Neural cell (in vitro differentiated cells): Measurements from ENCODE around the gene IPO11. TPM values are rescaled to one million over a fixed set of nuclear protein-coding genes. Genes with fewer than 3 reads are reported as not detected.

Experiments
- H2AFZ ChIP-seq: fragments of 200-600, 300-800 bp; sonication (generic), shearing (Covaris generic); 2 replicates; pipeline ENCODE4 v1.6.0; 2014; ENCODE audit warnings: low read depth, mild to moderate bottlenecking, antibody characterized with exemption, low read length, moderate library complexity
- H3F3A ChIP-seq: fragments of 200-600 bp; shearing (Covaris generic); 2 replicates; pipeline ENCODE4 v1.6.1; 2016; ENCODE audit warnings: mild to moderate bottlenecking, moderate library complexity, mixed read lengths, antibody characterized with exemption, low read length; ENCODE audit not compliant: insufficient read depth, poor library complexity, severe bottlenecking
- H3K27ac ChIP-seq: fragments of 200-600, 300-800 bp; sonication (generic), shearing (Covaris generic); 2 replicates; pipeline ENCODE4 v1.5.1; 2014; ENCODE audit warnings: mild to moderate bottlenecking, low read length, moderate library complexity
- H3K27me3 ChIP-seq: fragments of 300-800, 200-600 bp; sonication (generic), shearing (Covaris generic); 2 replicates; pipeline ENCODE4 v1.6.0; 2014; ENCODE audit warnings: mild to moderate bottlenecking, low read depth, low read length, moderate library complexity; ENCODE audit not compliant: insufficient read depth
- H3K36me3 ChIP-seq: fragments of 300-800, 200-600 bp; sonication (generic), shearing (Covaris generic); 2 replicates; pipeline ENCODE4 v1.5.1; 2014; ENCODE audit warnings: mild to moderate bottlenecking, antibody characterized with exemption, low read length, moderate library complexity; ENCODE audit not compliant: insufficient read depth
- H3K4me2 ChIP-seq: fragments of 300-800, 200-600 bp; sonication (generic), shearing (Covaris generic); 2 replicates; pipeline ENCODE4 v1.6.0; 2014; ENCODE audit warnings: mild to moderate bottlenecking, low read length
- H3K4me3 ChIP-seq: fragments of 300-800, 200-600 bp; sonication (generic), shearing (Covaris generic); 2 replicates; pipeline ENCODE4 v1.5.1; 2014; ENCODE audit warnings: mild to moderate bottlenecking, low read length, moderate library complexity
- H3K79me2 ChIP-seq: fragments of 200-600 bp; shearing (Covaris generic); replicated peaks from 2 replicates; pipeline ENCODE4 v1.6.0; 2014; ENCODE audit warnings: mild to moderate bottlenecking, low read length, moderate library complexity; ENCODE audit not compliant: insufficient read depth
- H3K9ac ChIP-seq: fragments of 300-800, 200-600 bp; sonication (generic), shearing (Covaris generic); 2 replicates; pipeline ENCODE4 v1.6.1; 2016; ENCODE audit warnings: mild to moderate bottlenecking, low read length, mixed read lengths
- H3K9me2 ChIP-seq: fragments of 200-600 bp; shearing (Covaris generic); 2 replicates; pipeline ENCODE4 v1.6.1; 2016; ENCODE audit warnings: mild to moderate bottlenecking, low read length, mixed read lengths; ENCODE audit not compliant: insufficient read depth
- H3K9me3 ChIP-seq: fragments of 200-600, 300-800 bp; sonication (generic), shearing (Covaris generic); 2 replicates; pipeline ENCODE4 v1.6.1; 2016; ENCODE audit warnings: mild to moderate bottlenecking, mixed run types, low read length, moderate library complexity, mixed read lengths
- H4K20me1 ChIP-seq: fragments of 200-600 bp; shearing (Covaris generic); 2 replicates; pipeline ENCODE4 v1.6.1; 2016; ENCODE audit warnings: mild to moderate bottlenecking, mixed run types; ENCODE audit not compliant: insufficient read depth
- EP300 ChIP-seq: fragments of 450-650 bp; conservative IDR thresholded peaks from 2 replicates; pipeline ENCODE4 v1.6.1; 2014; ENCODE audit warnings: antibody characterized with exemption, mild to moderate bottlenecking, moderate library complexity; ENCODE audit not compliant: poor library complexity, severe bottlenecking
- EZH2 ChIP-seq: fragments of 200-600, 300-800 bp; shearing (Covaris generic), sonication (generic); IDR thresholded peaks from 2 replicates; pipeline ENCODE4 v1.6.1; 2014; ENCODE audit warnings: antibody characterized with exemption, low read length, borderline replicate concordance, mild to moderate bottlenecking; ENCODE audit not compliant: insufficient read depth, poor library complexity, severe bottlenecking
- MXI1 ChIP-seq: fragments of 450-650 bp; conservative IDR thresholded peaks from 2 replicates; pipeline ENCODE4 v1.6.1; 2014; ENCODE audit warnings: antibody characterized with exemption, mild to moderate bottlenecking; ENCODE audit not compliant: poor library complexity, severe bottlenecking
- POLR2AphosphoS5 ChIP-seq: IDR thresholded peaks from 2 replicates; pipeline ENCODE4 v1.6.1; 2012
- RAD21 ChIP-seq: fragments of 450-650 bp; conservative IDR thresholded peaks from 2 replicates; pipeline ENCODE4 v1.6.1; 2014; ENCODE audit warnings: antibody characterized with exemption, mild to moderate bottlenecking, moderate library complexity
- SMC3 ChIP-seq: fragments of 450-650 bp; conservative IDR thresholded peaks from 2 replicates; pipeline ENCODE4 v1.6.1; 2014; ENCODE audit warnings: antibody characterized with exemption, mild to moderate bottlenecking, moderate library complexity; ENCODE audit not compliant: poor library complexity
- TAF1 ChIP-seq: IDR thresholded peaks from 2 replicates; pipeline ENCODE4 v1.6.1; 2012; ENCODE audit warnings: low read depth
- polyA plus RNA-seq: library from polyadenylated mRNA; depleted of rRNA; stranded (reverse); fragments of >200 nt; gene quantifications from 2 replicates; pipeline ENCODE4 v1.2.3, GENCODE V29; 2014
- TF ChIP-seq, protein P1 (sequence below): IDR thresholded peaks from 2 replicates; pipeline ENCODE4 v1.6.1; 2012; ENCODE audit warnings: borderline replicate concordance
- TF ChIP-seq, protein P2 (sequence below): fragments of 450-650 bp; IDR thresholded peaks from 2 replicates; pipeline ENCODE4 v1.5.1; 2014; ENCODE audit warnings: antibody characterized with exemption, mild to moderate bottlenecking, moderate library complexity; ENCODE audit not compliant: poor library complexity, severe bottlenecking

IPO11 gene
- polyA plus RNA-seq, 1 donor from 2014 or later: 12.5 TPM

DNA sequence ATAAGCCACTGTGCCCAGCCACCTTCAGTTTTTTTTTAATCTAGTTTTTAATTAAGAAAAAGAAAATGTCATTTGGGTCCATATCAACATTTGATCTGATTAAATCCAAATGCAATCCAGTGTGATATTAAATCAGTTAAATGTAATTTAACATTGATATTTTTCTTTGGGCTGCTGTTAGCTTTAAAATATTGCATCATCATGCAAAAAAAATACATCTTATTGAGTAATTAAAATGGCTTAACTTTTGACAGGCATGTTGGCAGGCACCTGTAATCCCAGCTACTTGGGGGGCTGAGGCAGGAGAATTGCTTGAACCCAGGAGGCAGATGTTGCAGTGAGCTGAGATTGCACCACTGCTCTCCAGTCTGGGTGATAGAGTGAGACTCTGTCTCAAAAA, 143.4 kb downstream of the IPO11 start:
- Histone ChIP-seq H3K79me2 (no peaks in the 10 kb centered on the region), H3K4me2 (no peak overlapping the region), H2AFZ (no peak overlapping the region), H3K27me3 (no peaks in the 10 kb centered on the region), H4K20me1 (no peaks in the 10 kb centered on the region), H3K36me3 (no peaks in the 10 kb centered on the region), H3K4me3 (no peak overlapping the region), H3K27ac (no peak overlapping the region), H3K9me2 (no peaks in the 10 kb centered on the region), H3K9ac (no peak overlapping the region), H3K9me3 (no peaks in the 10 kb centered on the region), H3F3A (no peaks in the 10 kb centered on the region)
- no peak for TF ChIP-seq EZH2
- no peak for TF ChIP-seq TAF1
- TF ChIP-seq SMC3: no peak
- TF ChIP-seq, protein P1, sequence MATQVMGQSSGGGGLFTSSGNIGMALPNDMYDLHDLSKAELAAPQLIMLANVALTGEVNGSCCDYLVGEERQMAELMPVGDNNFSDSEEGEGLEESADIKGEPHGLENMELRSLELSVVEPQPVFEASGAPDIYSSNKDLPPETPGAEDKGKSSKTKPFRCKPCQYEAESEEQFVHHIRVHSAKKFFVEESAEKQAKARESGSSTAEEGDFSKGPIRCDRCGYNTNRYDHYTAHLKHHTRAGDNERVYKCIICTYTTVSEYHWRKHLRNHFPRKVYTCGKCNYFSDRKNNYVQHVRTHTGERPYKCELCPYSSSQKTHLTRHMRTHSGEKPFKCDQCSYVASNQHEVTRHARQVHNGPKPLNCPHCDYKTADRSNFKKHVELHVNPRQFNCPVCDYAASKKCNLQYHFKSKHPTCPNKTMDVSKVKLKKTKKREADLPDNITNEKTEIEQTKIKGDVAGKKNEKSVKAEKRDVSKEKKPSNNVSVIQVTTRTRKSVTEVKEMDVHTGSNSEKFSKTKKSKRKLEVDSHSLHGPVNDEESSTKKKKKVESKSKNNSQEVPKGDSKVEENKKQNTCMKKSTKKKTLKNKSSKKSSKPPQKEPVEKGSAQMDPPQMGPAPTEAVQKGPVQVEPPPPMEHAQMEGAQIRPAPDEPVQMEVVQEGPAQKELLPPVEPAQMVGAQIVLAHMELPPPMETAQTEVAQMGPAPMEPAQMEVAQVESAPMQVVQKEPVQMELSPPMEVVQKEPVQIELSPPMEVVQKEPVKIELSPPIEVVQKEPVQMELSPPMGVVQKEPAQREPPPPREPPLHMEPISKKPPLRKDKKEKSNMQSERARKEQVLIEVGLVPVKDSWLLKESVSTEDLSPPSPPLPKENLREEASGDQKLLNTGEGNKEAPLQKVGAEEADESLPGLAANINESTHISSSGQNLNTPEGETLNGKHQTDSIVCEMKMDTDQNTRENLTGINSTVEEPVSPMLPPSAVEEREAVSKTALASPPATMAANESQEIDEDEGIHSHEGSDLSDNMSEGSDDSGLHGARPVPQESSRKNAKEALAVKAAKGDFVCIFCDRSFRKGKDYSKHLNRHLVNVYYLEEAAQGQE: no peak
- no peak for TF ChIP-seq RAD21
- no peak for TF ChIP-seq MXI1

DNA sequence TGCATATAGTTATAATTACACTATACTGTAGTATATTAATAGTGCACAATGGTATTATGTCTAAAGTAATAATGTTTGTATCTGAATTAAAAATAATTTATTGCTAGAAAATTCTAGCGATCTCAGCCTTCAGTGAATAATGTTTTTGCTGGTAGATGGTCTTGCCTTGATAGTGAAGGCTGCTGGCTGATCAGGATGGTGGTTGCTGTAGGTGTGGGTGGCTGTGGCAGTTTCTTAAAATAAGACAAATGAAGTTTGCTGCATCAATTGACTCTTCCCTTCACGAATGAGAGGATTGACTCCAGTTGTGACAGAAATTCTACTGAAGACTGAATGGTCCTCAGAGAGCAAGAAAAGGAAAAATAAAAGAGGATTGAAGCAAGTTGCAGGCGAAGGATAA, 146.4 kb downstream of the IPO11 start:
- Histone ChIP-seq H3K4me3 (no peak overlapping the region), H3K36me3 (no peaks in the 10 kb centered on the region)

More for the DNA sequence above, 146.4 kb downstream of the IPO11 start:
- TF ChIP-seq TAF1 (no peak), SMC3 (no peak), EP300 (no peak), MXI1 (no peak), RAD21 (no peak), EZH2 (no peak), POLR2AphosphoS5 (no peak)
- TF ChIP-seq, protein P2, sequence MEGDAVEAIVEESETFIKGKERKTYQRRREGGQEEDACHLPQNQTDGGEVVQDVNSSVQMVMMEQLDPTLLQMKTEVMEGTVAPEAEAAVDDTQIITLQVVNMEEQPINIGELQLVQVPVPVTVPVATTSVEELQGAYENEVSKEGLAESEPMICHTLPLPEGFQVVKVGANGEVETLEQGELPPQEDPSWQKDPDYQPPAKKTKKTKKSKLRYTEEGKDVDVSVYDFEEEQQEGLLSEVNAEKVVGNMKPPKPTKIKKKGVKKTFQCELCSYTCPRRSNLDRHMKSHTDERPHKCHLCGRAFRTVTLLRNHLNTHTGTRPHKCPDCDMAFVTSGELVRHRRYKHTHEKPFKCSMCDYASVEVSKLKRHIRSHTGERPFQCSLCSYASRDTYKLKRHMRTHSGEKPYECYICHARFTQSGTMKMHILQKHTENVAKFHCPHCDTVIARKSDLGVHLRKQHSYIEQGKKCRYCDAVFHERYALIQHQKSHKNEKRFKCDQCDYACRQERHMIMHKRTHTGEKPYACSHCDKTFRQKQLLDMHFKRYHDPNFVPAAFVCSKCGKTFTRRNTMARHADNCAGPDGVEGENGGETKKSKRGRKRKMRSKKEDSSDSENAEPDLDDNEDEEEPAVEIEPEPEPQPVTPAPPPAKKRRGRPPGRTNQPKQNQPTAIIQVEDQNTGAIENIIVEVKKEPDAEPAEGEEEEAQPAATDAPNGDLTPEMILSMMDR: no peak
- TF ChIP-seq, protein P1: no peak
- Histone ChIP-seq H3K27me3 (no peaks in the 10 kb centered on the region), H3K27ac (no peak overlapping the region), H3K9me3 (no peaks in the 10 kb centered on the region), H3K9me2 (no peaks in the 10 kb centered on the region), H3F3A (no peaks in the 10 kb centered on the region), H3K9ac (no peak overlapping the region), H4K20me1 (no peaks in the 10 kb centered on the region), H3K79me2 (no peaks in the 10 kb centered on the region), H2AFZ (no peak overlapping the region), H3K4me2 (no peak overlapping the region)
